A549 (cell line): ENCODE measurements around the gene PPCDC. TPM values are rescaled to one million over a fixed set of nuclear protein-coding genes. Genes with fewer than 3 reads are reported as not detected.

Experiments
- ATAC-seq, 2 experiments: fragments of 200-7000 bp in 1 of 2; fragments of >200 bp in 1 of 2; cut with Nextera tagmentation in 1 of 2; cut with Tn5 transposase in 1 of 2; 3 replicates each; pipeline versions ENCODE4 v1.8.0 to v1.9.1; 2018 to 2020; ENCODE audit warnings: mild to moderate bottlenecking in 1 of 2, moderate library complexity in 1 of 2
- CTCF ChIA-PET: fragments of 300-600 bp; sonication (Branson Sonifier 250); formaldehyde crosslinking; extraction: SDS; loops from one replicate; lab custom pipeline; 2021; ENCODE audit warnings: antibody characterized with exemption, inconsistent platforms; lab: Yijun Ruan, JAX
- POLR2A ChIA-PET: fragments of 350-600 bp; formaldehyde crosslinking; extraction: SDS; loops from one replicate; lab custom pipeline; 2021; ENCODE audit warnings: antibody characterized with exemption, inconsistent platforms; lab: Yijun Ruan, JAX
- DNase-seq, 2 experiments: peaks; one replicate each; pipeline versions ENCODE4 v3.0.0 to v3.0.0-alpha.2; 2011 to 2016; ENCODE audit warnings: low read depth in 1 of 2, low spot score in 1 of 2
- FAIRE-seq: peaks from 2 replicates; lab custom pipeline; 2011; peaks lifted over from hg19 to GRCh38; lab: Jason Lieb, UNC
- H3K27ac ChIP-seq, 2 experiments: fragments of >200 bp; sonication (Bioruptor Twin); formaldehyde crosslinking; 3 replicates each; pipeline ENCODE4 v1.5.1; 2016 to 2017
- H3K4me1 ChIP-seq: fragments of >200 bp; sonication (Bioruptor Twin); formaldehyde crosslinking; 3 replicates; pipeline ENCODE4 v1.6.1; 2016
- H3K4me2 ChIP-seq: fragments of >200 bp; sonication (Bioruptor Twin); formaldehyde crosslinking; 3 replicates; pipeline ENCODE4 v1.6.1; 2016
- H3K4me3 ChIP-seq: fragments of >200 bp; sonication (Bioruptor Twin); formaldehyde crosslinking; 3 replicates; pipeline ENCODE4 v1.5.1; 2016
- H3K9me3 ChIP-seq: fragments of >200 bp; sonication (Bioruptor Twin); formaldehyde crosslinking; 3 replicates; pipeline ENCODE4 v1.6.1; 2016
- ATOH8 ChIP-seq: fragments of 250-450 bp; sonication (Bioruptor Pico); IDR thresholded peaks from 2 replicates; pipeline ENCODE4 v1.5.0; 2020; ENCODE audit warnings: low read depth, mild to moderate bottlenecking, moderate library complexity
- BHLHE40 ChIP-seq: IDR thresholded peaks from 2 replicates; pipeline ENCODE4 v1.6.1; 2012; ENCODE audit warnings: low read depth, low read length, inconsistent platforms
- CBX2 ChIP-seq: fragments of 200-600 bp; sonication (generic); IDR thresholded peaks from 2 replicates; pipeline ENCODE4 v1.6.1; 2016; ENCODE audit warnings: low read depth, mild to moderate bottlenecking, borderline replicate concordance
- CEBPB ChIP-seq, 2 experiments: fragments of >200 bp in 1 of 2; sonication (Bioruptor Twin) in 1 of 2; formaldehyde crosslinking in 1 of 2; IDR thresholded peaks; 2 replicates each; pipeline ENCODE4 v1.6.1; 2012 to 2016
- E2F6 ChIP-seq: IDR thresholded peaks from 2 replicates; pipeline ENCODE4 v1.6.1; 2012; ENCODE audit warnings: low read depth, borderline replicate concordance
- EHF ChIP-seq: fragments of 250-450 bp; sonication (Bioruptor Pico); IDR thresholded peaks from 2 replicates; pipeline ENCODE4 v1.5.0; 2020; ENCODE audit warnings: mild to moderate bottlenecking
- EHMT2 ChIP-seq: fragments of 200-600 bp; sonication (generic); IDR thresholded peaks from 2 replicates; pipeline ENCODE4 v1.6.1; 2016; ENCODE audit warnings: antibody characterized with exemption, low read depth, mild to moderate bottlenecking, moderate library complexity
- ELK1 ChIP-seq: fragments of 150-350 bp; IDR thresholded peaks from 2 replicates; pipeline ENCODE4 v1.6.1; 2014; ENCODE audit warnings: low read depth, mild to moderate bottlenecking, low read length
- FOSL2 ChIP-seq, 2 experiments: fragments of 450-650 bp in 1 of 2; fragments of >200 bp in 1 of 2; sonication (Bioruptor Twin) in 1 of 2; formaldehyde crosslinking; IDR thresholded peaks; 2 replicates each; pipeline versions ENCODE4 v1.5.0 to v1.6.1; 2016 to 2020; ENCODE audit warnings: mild to moderate bottlenecking in 1 of 2, moderate library complexity in 1 of 2
- HES2 ChIP-seq: fragments of >200 bp; sonication (Bioruptor Twin); formaldehyde crosslinking; IDR thresholded peaks from 2 replicates; pipeline ENCODE4 v1.6.1; 2016
- HEYL ChIP-seq: fragments of 250-450 bp; sonication (Bioruptor Pico); IDR thresholded peaks from 2 replicates; pipeline ENCODE4 v1.8.0; 2021; ENCODE audit warnings: mild to moderate bottlenecking, moderate library complexity
- HMGXB4 ChIP-seq: fragments of 250-450 bp; sonication (Bioruptor Pico); IDR thresholded peaks from 2 replicates; pipeline ENCODE4 v1.5.0; 2021; ENCODE audit warnings: mild to moderate bottlenecking, moderate library complexity, borderline replicate concordance
- HOXB5 ChIP-seq: fragments of 250-450 bp; sonication (Bioruptor Pico); IDR thresholded peaks from 2 replicates; pipeline ENCODE4 v1.5.0; 2020; ENCODE audit warnings: mild to moderate bottlenecking, moderate library complexity
- JUN ChIP-seq, 2 experiments: fragments of >200 bp; sonication (Bioruptor Twin); formaldehyde crosslinking; IDR thresholded peaks; 2 replicates in 1 of 2; 3 replicates in 1 of 2; pipeline ENCODE4 v1.6.1; 2016 to 2017
- JUNB ChIP-seq: fragments of >200 bp; sonication (Bioruptor Twin); formaldehyde crosslinking; IDR thresholded peaks from 2 replicates; pipeline ENCODE4 v1.6.1; 2016
- MAFK ChIP-seq: fragments of 450-650 bp; IDR thresholded peaks from 2 replicates; pipeline ENCODE4 v1.6.1; 2014; ENCODE audit not compliant: partially characterized antibody
- MAX ChIP-seq: IDR thresholded peaks from 2 replicates; pipeline ENCODE4 v1.6.1; 2012
- MAZ ChIP-seq: fragments of 150-350 bp; IDR thresholded peaks from 2 replicates; pipeline ENCODE4 v1.6.1; 2014; ENCODE audit warnings: antibody characterized with exemption, low read depth, low read length, borderline replicate concordance
- MYC ChIP-seq: IDR thresholded peaks from 2 replicates; pipeline ENCODE4 v1.6.1; 2012; ENCODE audit warnings: mild to moderate bottlenecking, inconsistent platforms, low read length, improper control_type of control experiment, borderline replicate concordance
- NPAS2 ChIP-seq: fragments of 250-450 bp; sonication (Bioruptor Pico); IDR thresholded peaks from 2 replicates; pipeline ENCODE4 v1.8.0; 2022; ENCODE audit warnings: mild to moderate bottlenecking, moderate library complexity, borderline replicate concordance
- NR3C1 ChIP-seq: fragments of >200 bp; sonication (Bioruptor Twin); formaldehyde crosslinking; IDR thresholded peaks from 3 replicates; pipeline ENCODE4 v1.6.1; 2017
- POLR2A ChIP-seq: IDR thresholded peaks from 2 replicates; pipeline ENCODE4 v1.6.1; 2012; ENCODE audit warnings: mild to moderate bottlenecking, low read length
- RARB ChIP-seq: fragments of 250-450 bp; sonication (Bioruptor Pico); IDR thresholded peaks from 2 replicates; pipeline ENCODE4 v1.8.0; 2021; ENCODE audit warnings: mild to moderate bottlenecking, moderate library complexity
- RCOR1 ChIP-seq: fragments of 150-350 bp; IDR thresholded peaks from 2 replicates; pipeline ENCODE4 v1.6.1; 2014; ENCODE audit warnings: antibody characterized with exemption, low read length, low read depth
- RNF2 ChIP-seq: fragments of 200-600 bp; sonication (generic); IDR thresholded peaks from 2 replicates; pipeline ENCODE4 v1.6.1; 2016; ENCODE audit warnings: low read depth, mild to moderate bottlenecking, antibody characterized with exemption, moderate library complexity, borderline replicate concordance
- SREBF2 ChIP-seq: fragments of 450-650 bp; IDR thresholded peaks from 2 replicates; pipeline ENCODE4 v1.6.1; 2014; ENCODE audit warnings: mild to moderate bottlenecking, moderate library complexity
- ZC3H11A ChIP-seq: fragments of 450-650 bp; IDR thresholded peaks from 2 replicates; pipeline ENCODE4 v1.6.1; 2014; ENCODE audit warnings: antibody characterized with exemption, mild to moderate bottlenecking
- ZNF302 ChIP-seq: fragments of 250-450 bp; sonication (Bioruptor Pico); IDR thresholded peaks from 2 replicates; pipeline ENCODE4 v1.9.0; 2021; ENCODE audit warnings: inconsistent platforms, mild to moderate bottlenecking, moderate library complexity
- WGBS: methylation state at CpG from one replicate; pipeline ENCODE4 v1.1.6; 2017; ENCODE audit errors: missing lambda C conversion rate; 5-methylcytosine and 5-hydroxymethylcytosine counted together
- polyA plus RNA-seq, 4 experiments: library from polyadenylated mRNA; depleted of rRNA in 3 of 4; stranded (reverse); fragments of >200 nt; fragmentation: RNase III in 1 of 4; extraction: RNeasy Plus Mini Kit Qiagen cat#74134 plus additional on column Dnase treatment in 1 of 4; gene quantifications; 2 replicates in 3 of 4; 3 replicates in 1 of 4; pipeline ENCODE4 v1.2.3, GENCODE V29; 2011 to 2017

The PPCDC gene
- polyA plus RNA-seq, 2 of the 4 experiments (the other 2 are of a cell fraction) = 18.2 to 18.5 TPM

GRCh38 chr15:75037685-75038084, 14.3 kb downstream of the PPCDC start:
- Histone ChIP-seq H3K4me2 (no peak overlapping the region), H3K9me3 (no peaks in the 10 kb centered on the region), H3K4me3 (no peak overlapping the region), H3K27ac (no peak overlapping the region), H3K4me1 (peaks cover 22% of the 10 kb centered on the region)
- DNase-seq (no peak), ATAC-seq (no peak), FAIRE-seq (no peak)
- POLR2A ChIA-PET = interaction anchor here (1.6 to 1.8 kb wide), 2 partner anchors 15 to 164 kb away, joined by 4 to 5 read pairs; partner anchors contain the start of genes C15orf39 and PPCDC
- TF ChIP-seq MAZ (no peak), MAFK (no peak), NR3C1 (no peak), NPAS2 (no peak), HOXB5 (CRISPR knock-in tag) (no peak), HEYL (CRISPR knock-in tag) (no peak), POLR2A (no peak), HMGXB4 (CRISPR knock-in tag) (no peak), MAX (no peak), HES2 (no peak), MYC (no peak), EHF (no peak)
- 79% methylated on average over 6 of the region's 6 CpGs for WGBS
- CTCF ChIA-PET = interaction anchor here (1.0 to 2.5 kb wide), 6 partner anchors 12 to 270 kb away, joined by 3 to 14 read pairs (median 6); partner anchors contain the start of gene C15orf39

GRCh38 chr15:75038231-75038630, 14.8 kb downstream of the PPCDC start:
- Histone ChIP-seq H3K4me1 (peaks cover 27% of the 10 kb centered on the region), H3K9me3 (no peaks in the 10 kb centered on the region), H3K4me2 (no peak overlapping the region), H3K4me3 (no peak overlapping the region), H3K27ac (0 out of 6 replicates have a peak overlapping the region, but pooled peaks of 1 of the 2 experiments have one; percentile 13)
- DNase-seq (no peak), FAIRE-seq (no peak), ATAC-seq (no peak)
- ChIA-PET POLR2A (interaction anchor here (1.8 kb wide), 1 partner anchor 164 kb away, joined by 5 read pairs; the partner anchor contains the start of gene C15orf39), CTCF (interaction anchor here (1.0 to 2.5 kb wide), 5 partner anchors 12 to 270 kb away, joined by 4 to 14 read pairs (median 7); partner anchors contain the start of gene C15orf39)
- WGBS = 65% methylated on average over 3 of the region's 3 CpGs
- TF ChIP-seq ZNF302 = no peak
- TF ChIP-seq CBX2 = no peak
- TF ChIP-seq EHMT2 = no peak
- TF ChIP-seq ATOH8 (CRISPR knock-in tag) = no peak
- TF ChIP-seq JUNB = no peak
- no peak for TF ChIP-seq RCOR1
- no peak for TF ChIP-seq JUN (IDR thresholded peaks at IDR 0.05)
- TF ChIP-seq EHF = no peak
- TF ChIP-seq SREBF2 = no peak
- TF ChIP-seq CEBPB (IDR thresholded peaks at IDR 0.05) = no peak
- no peak for TF ChIP-seq FOSL2 (IDR thresholded peaks at IDR 0.05)
- TF ChIP-seq FOSL2 (CRISPR knock-in tag; IDR thresholded peaks at IDR 0.05) = no peak
- TF ChIP-seq BHLHE40 = no peak
- TF ChIP-seq MAFK = no peak
- TF ChIP-seq RARB (CRISPR knock-in tag) = no peak
- TF ChIP-seq HMGXB4 (CRISPR knock-in tag) = no peak
- no peak for TF ChIP-seq ZC3H11A
- no peak for TF ChIP-seq RNF2
- no peak for TF ChIP-seq ELK1
- no peak for TF ChIP-seq E2F6
